ENCODE results near the gene ZSCAN18. TPM values are rescaled to one million over a fixed set of nuclear protein-coding genes. Genes with fewer than 3 reads are reported as not detected.
"Not testable (repeated sequence)": the region's sequence is repeated elsewhere in the genome, so short reads cannot be mapped to it uniquely, and the experiment has no call there.

Gene ZSCAN18
- 64.9 and 79.3 TPM in 2 replicates for total RNA-seq

DNA sequence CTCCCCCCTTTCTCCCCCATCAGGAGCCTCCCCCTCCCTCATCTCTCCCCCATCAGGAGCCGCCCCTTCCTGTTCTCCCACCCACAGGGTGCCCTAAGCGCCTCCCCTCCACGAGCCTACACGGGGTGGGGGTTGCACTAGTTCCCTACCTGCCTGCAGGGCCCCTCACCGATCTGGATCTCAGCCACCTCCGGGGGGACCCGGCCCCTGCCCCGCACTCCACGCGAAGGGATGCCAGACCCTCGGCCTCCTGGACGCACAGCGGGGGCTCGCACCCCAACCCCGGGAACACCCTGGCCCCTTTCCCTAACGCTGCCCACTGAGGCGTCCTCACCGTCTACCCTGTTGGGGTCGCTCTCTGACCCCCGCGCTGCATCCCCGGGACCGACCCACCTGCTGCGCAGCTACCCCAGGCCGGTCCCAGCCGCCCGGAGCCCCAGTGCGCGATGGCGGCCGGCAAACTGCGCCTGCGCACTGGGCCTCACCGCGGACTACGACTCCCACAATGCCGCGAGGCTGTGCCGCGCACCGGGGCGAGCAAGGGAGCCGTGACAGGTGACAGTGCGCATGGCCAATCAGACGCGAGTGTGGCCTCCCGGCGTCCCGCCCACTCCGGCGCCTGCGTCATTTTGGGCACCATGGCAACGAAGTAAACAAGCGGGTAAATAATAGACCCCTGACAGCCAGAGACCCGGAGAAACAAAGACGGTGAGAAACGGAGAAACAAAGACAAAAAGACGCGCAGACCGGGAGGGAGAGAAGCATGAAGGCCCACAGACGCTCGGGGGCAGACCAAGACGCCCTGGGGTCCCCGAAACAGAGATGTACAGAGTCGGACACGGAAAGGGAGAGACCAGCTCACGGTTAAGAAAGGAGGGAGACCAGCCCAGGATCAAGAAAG is at the start of gene ZSCAN18:
ZSCAN18 (minus strand) TSS at position 451 of the 901 bp plus-strand sequence. CDS start 7,964 bp downstream, outside the sequence.
- H3K36me3 ChIP-seq (ENCODE audit: control insufficient read depth, insufficient read depth, low read length), result peaks cover 2% of the 10 kb centered on the region
- peak within 1 kb of the TSS; percentile 84 for H3K4me3 ChIP-seq (ENCODE audit: low read depth, low read length)
- H3K27me3 ChIP-seq (ENCODE audit: control insufficient read depth, insufficient read depth, low read length), result no peaks in the 10 kb centered on the region
- TF ChIP-seq, protein P1, sequence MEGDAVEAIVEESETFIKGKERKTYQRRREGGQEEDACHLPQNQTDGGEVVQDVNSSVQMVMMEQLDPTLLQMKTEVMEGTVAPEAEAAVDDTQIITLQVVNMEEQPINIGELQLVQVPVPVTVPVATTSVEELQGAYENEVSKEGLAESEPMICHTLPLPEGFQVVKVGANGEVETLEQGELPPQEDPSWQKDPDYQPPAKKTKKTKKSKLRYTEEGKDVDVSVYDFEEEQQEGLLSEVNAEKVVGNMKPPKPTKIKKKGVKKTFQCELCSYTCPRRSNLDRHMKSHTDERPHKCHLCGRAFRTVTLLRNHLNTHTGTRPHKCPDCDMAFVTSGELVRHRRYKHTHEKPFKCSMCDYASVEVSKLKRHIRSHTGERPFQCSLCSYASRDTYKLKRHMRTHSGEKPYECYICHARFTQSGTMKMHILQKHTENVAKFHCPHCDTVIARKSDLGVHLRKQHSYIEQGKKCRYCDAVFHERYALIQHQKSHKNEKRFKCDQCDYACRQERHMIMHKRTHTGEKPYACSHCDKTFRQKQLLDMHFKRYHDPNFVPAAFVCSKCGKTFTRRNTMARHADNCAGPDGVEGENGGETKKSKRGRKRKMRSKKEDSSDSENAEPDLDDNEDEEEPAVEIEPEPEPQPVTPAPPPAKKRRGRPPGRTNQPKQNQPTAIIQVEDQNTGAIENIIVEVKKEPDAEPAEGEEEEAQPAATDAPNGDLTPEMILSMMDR (IDR thresholded peaks at IDR 0.05; ENCODE audit: insufficient read depth, low read length, poor library complexity, severe bottlenecking), result no peak
- DNase-seq (ENCODE audit: low read depth), result peak; percentile 80

DNA sequence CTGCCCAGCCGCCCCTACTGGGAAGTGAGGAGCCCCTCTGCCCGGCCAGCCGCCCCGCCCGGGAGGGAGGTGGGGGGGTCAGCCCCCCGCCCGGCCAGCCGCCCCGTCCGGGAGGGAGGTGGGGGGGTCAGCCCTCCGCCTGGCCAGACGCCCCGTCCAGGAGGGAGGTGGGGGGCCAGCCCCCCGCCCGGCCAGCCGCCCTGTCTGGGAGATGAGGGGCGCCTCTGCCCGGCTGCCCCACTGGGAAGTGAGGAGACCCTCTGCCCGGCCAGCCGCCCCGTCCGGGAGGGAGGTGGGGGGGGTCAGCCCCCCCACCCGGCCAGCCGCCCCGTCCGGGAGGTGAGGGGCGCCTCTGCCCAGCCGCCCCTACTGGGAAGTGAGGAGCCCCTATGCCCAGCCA is 49.4 kb upstream of the ZSCAN18 start:
- H3K36me3 ChIP-seq (ENCODE audit: control insufficient read depth, insufficient read depth, low read length); DNase-seq (ENCODE audit: low read depth); H3K27me3 ChIP-seq (ENCODE audit: control insufficient read depth, insufficient read depth, low read length); H3K4me3 ChIP-seq (ENCODE audit: low read depth, low read length): not testable (repeated sequence)

GRCh38 chr19:58145849-58146248 is 47.8 kb upstream of the ZSCAN18 start:
- H3K36me3 ChIP-seq (ENCODE audit: control insufficient read depth, insufficient read depth, low read length), result no peaks in the 10 kb centered on the region
- no peak overlapping the region for H3K4me3 ChIP-seq (ENCODE audit: low read depth, low read length)
- TF ChIP-seq, protein P1 (IDR thresholded peaks at IDR 0.05; ENCODE audit: insufficient read depth, low read length, poor library complexity, severe bottlenecking), result no peak
- no peaks in the 10 kb centered on the region for H3K27me3 ChIP-seq (ENCODE audit: control insufficient read depth, insufficient read depth, low read length)
- DNase-seq (ENCODE audit: low read depth), result no peak

DNA sequence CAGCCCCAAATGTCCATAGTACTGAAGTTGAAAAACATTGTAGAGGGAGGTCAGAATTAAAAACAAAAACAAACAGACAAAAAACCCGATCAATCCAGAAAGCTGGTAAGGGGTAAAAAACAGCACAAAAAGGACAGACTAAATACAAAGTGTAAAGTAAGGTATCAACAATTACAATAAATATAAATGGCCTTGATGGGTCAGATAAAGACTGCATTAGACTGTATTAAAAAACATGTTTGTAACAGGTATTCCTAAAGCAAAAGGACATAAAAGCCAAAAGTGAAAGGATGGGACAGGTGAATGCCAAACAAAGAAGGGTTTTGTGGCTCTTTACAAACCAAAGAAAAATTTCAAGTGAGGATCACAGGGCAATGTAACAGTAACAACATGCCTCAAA is 36.2 kb upstream of the ZSCAN18 start:
- Histone ChIP-seq H3K4me3 (ENCODE audit: low read depth, low read length) (no peak overlapping the region), H3K27me3 (ENCODE audit: control insufficient read depth, insufficient read depth, low read length) (no peaks in the 10 kb centered on the region), H3K36me3 (ENCODE audit: control insufficient read depth, insufficient read depth, low read length) (no peaks in the 10 kb centered on the region)
- DNase-seq (ENCODE audit: low read depth), result no peak
- TF ChIP-seq, protein P1 (IDR thresholded peaks at IDR 0.05; ENCODE audit: insufficient read depth, low read length, poor library complexity, severe bottlenecking), result no peak

DNA sequence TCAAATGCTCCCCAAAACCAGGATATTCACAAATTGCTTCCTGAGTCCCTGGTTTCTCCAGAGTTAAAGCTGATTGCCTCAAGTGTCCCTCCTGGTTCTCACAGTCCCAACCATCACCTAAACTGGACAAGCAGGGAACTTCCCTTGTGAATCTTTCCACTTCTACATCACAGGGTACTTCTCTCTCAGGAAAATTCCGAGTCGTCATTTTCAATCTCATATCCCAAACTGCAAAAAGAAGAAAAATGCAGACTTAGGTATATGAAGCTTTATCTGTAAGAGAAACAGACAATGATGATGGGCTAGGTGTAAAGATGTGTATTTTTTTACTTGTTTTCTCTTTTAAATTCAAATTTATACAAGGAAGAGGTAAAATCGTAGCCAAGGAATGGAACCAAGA is 31.3 kb upstream of the ZSCAN18 start:
- TF ChIP-seq, protein P1 (IDR thresholded peaks at IDR 0.05; ENCODE audit: insufficient read depth, low read length, poor library complexity, severe bottlenecking), result no peak
- no peaks in the 10 kb centered on the region for H3K27me3 ChIP-seq (ENCODE audit: control insufficient read depth, insufficient read depth, low read length)
- H3K36me3 ChIP-seq (ENCODE audit: control insufficient read depth, insufficient read depth, low read length), result peaks cover 12% of the 10 kb centered on the region
- H3K4me3 ChIP-seq (ENCODE audit: low read depth, low read length), result no peak overlapping the region
- no peak for DNase-seq (ENCODE audit: low read depth)

DNA sequence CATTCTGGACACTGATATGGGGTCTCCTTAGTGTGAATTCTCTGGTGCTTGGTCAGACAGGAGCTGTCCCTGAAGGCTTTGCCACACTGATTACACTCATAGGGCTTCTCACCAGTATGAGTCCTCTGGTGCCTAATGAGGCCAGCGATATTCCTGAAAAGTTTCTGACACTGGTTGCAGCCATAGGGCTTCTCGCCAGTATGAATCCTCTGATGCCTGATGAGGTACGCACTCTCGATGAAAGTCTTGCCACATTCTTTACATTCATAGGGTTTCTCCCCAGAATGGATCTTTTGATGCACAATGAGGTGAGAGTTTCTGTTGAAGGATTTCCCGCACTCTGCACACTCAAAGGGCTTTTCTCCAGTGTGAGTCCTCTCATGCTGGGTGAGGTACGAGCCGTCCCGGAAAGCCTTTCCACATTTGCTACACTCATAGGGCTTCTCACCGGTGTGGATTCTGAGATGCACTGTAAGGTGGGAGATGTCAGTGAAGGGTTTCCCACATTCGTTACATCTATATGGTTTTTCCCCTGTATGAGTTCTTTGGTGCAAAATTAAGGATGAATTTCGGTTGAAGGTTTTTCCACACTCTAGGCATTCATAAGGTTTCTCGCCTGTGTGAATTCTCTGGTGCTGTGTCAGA is 30.1 kb upstream of the ZSCAN18 start:
- Histone ChIP-seq H3K27me3 (ENCODE audit: control insufficient read depth, insufficient read depth, low read length) (no peaks in the 10 kb centered on the region), H3K36me3 (ENCODE audit: control insufficient read depth, insufficient read depth, low read length) (peaks cover 12% of the 10 kb centered on the region), H3K4me3 (ENCODE audit: low read depth, low read length) (no peak overlapping the region)
- no peak for DNase-seq (ENCODE audit: low read depth)
- TF ChIP-seq, protein P1 (IDR thresholded peaks at IDR 0.05; ENCODE audit: insufficient read depth, low read length, poor library complexity, severe bottlenecking), result no peak

Data from kidney epithelial cell (primary cell).